H1 (cell line): Measurements from ENCODE around the gene C11orf42. TPM values are rescaled to one million over a fixed set of nuclear protein-coding genes. Genes with fewer than 3 reads are reported as not detected.

Source experiments
- CTCF ChIA-PET: fragments of 300-600 bp; sonication (Branson Sonifier 250); formaldehyde crosslinking; loops from one replicate; lab custom pipeline; 2021; ENCODE audit not compliant: partially characterized antibody; lab: Charles Lee
- POLR2A ChIA-PET: fragments of 300-600 bp; sonication (Branson Sonifier 250); formaldehyde crosslinking; loops from one replicate; lab custom pipeline; 2021; ENCODE audit warnings: inconsistent platforms; ENCODE audit not compliant: partially characterized antibody; lab: Charles Lee
- DNase-seq, 2 experiments: peaks; one replicate each; pipeline versions ENCODE4 v3.0.0 to v3.0.0-alpha.2; 2010 to 2022; ENCODE audit warnings: low spot score in 2 of 2, low read depth in 1 of 2, mixed read lengths in 1 of 2
- FAIRE-seq: peaks from 2 replicates; lab custom pipeline; 2011; peaks lifted over from hg19 to GRCh38; lab: Jason Lieb, UNC
- H2AFZ ChIP-seq: 2 replicates; pipeline ENCODE4 v1.8.1; 2012; ENCODE audit warnings: low read length, inconsistent platforms
- H2AK5ac ChIP-seq: 2 replicates; pipeline ENCODE4 v1.6.1; 2013; ENCODE audit warnings: low read depth, low read length
- H2BK120ac ChIP-seq: replicated peaks from 2 replicates; pipeline ENCODE3; 2013; ENCODE audit warnings: low read depth, low read length, inconsistent platforms
- H2BK12ac ChIP-seq: 2 replicates; pipeline ENCODE4 v1.6.1; 2013; ENCODE audit warnings: low read depth, low read length
- H2BK15ac ChIP-seq: 2 replicates; pipeline ENCODE4 v1.6.1; 2013; ENCODE audit warnings: low read length
- H2BK20ac ChIP-seq: 2 replicates; pipeline ENCODE4 v1.6.1; 2013; ENCODE audit warnings: low read length
- H2BK5ac ChIP-seq: 2 replicates; pipeline ENCODE4 v1.6.1; 2013; ENCODE audit warnings: low read depth, low read length
- H3K14ac ChIP-seq: 2 replicates; pipeline ENCODE4 v1.6.1; 2013; ENCODE audit warnings: inconsistent platforms; ENCODE audit not compliant: insufficient read length
- H3K18ac ChIP-seq: 2 replicates; pipeline ENCODE4 v1.6.1; 2013; ENCODE audit warnings: low read length; ENCODE audit errors: extremely low read depth
- H3K23ac ChIP-seq: 2 replicates; pipeline ENCODE4 v1.6.1; 2013; ENCODE audit warnings: inconsistent platforms; ENCODE audit not compliant: insufficient read length
- H3K23me2 ChIP-seq: 2 replicates; pipeline ENCODE4 v1.6.1; 2013; ENCODE audit warnings: low read depth, low read length
- H3K27ac ChIP-seq: 2 replicates; pipeline ENCODE4 v1.6.1; 2011; ENCODE audit warnings: low read depth, low read length, inconsistent platforms
- H3K27me3 ChIP-seq, 4 experiments: replicated peaks in 1 of 4; 1 replicate in 1 of 4; 2 replicates in 3 of 4; pipeline versions ENCODE4 v1.6.1 to v1.8.1; 2011 to 2013; ENCODE audit warnings: low read length in 3 of 4, mild to moderate bottlenecking in 3 of 4, inconsistent platforms in 2 of 4, mixed read lengths in 2 of 4, moderate library complexity in 1 of 4; ENCODE audit not compliant: control insufficient read depth in 3 of 4, insufficient read depth in 3 of 4; ENCODE audit errors: extremely low read depth in 1 of 4
- H3K36me3 ChIP-seq, 4 experiments: 2 replicates each; pipeline versions ENCODE4 v1.6.1 to v1.8.1; 2011 to 2013; ENCODE audit warnings: mild to moderate bottlenecking in 4 of 4, low read length in 3 of 4, moderate library complexity in 2 of 4, control low read depth in 1 of 4, inconsistent platforms in 1 of 4; ENCODE audit not compliant: insufficient read depth in 4 of 4, control insufficient read depth in 2 of 4
- H3K4ac ChIP-seq: replicated peaks from 2 replicates; pipeline ENCODE3; 2013; ENCODE audit warnings: low read length, low read depth, mixed read lengths, inconsistent platforms; ENCODE audit not compliant: insufficient read length
- H3K4me1 ChIP-seq, 4 experiments: replicated peaks in 1 of 4; 1 replicate in 1 of 4; 2 replicates in 3 of 4; pipeline versions ENCODE4 v1.6.1 to v1.8.1; 2011 to 2013; ENCODE audit warnings: low read length in 3 of 4, inconsistent platforms in 2 of 4, mixed read lengths in 1 of 4; ENCODE audit not compliant: insufficient read depth in 4 of 4, control insufficient read depth in 3 of 4
- H3K4me2 ChIP-seq, 2 experiments: 2 replicates each; pipeline versions ENCODE4 v1.6.1 to v1.8.1; 2011 to 2013; ENCODE audit warnings: low read depth in 2 of 2, low read length in 2 of 2, control low read depth in 1 of 2, inconsistent platforms in 1 of 2, mild to moderate bottlenecking in 1 of 2; ENCODE audit not compliant: insufficient read depth in 1 of 2
- H3K4me3 ChIP-seq, 4 experiments: fragments of 200-600, 300-600 bp in 1 of 4; sonication (generic), shearing (Covaris generic), sonication (Bioruptor Twin) in 1 of 4; 2 replicates each; pipeline versions ENCODE4 v1.5.1 to v1.8.1; 2011 to 2016; ENCODE audit warnings: low read length in 4 of 4, low read depth in 3 of 4, control low read depth in 2 of 4, inconsistent platforms in 2 of 4, mild to moderate bottlenecking in 2 of 4, mixed read lengths in 1 of 4, moderate library complexity in 1 of 4; ENCODE audit not compliant: insufficient read depth in 2 of 4; ENCODE audit errors: extremely low read depth in 1 of 4
- H3K56ac ChIP-seq: replicated peaks from 2 replicates; pipeline ENCODE3; 2013; ENCODE audit warnings: low read depth, mild to moderate bottlenecking, mixed read lengths, low read length, inconsistent platforms; ENCODE audit not compliant: insufficient read length
- H3K79me1 ChIP-seq: 2 replicates; pipeline ENCODE4 v1.6.1; 2013; ENCODE audit warnings: low read depth, low read length, control low read depth
- H3K79me2 ChIP-seq, 2 experiments: 2 replicates each; pipeline versions ENCODE4 v1.6.1 to v1.8.1; 2012 to 2013; ENCODE audit warnings: low read length in 2 of 2, mild to moderate bottlenecking in 2 of 2, inconsistent platforms in 1 of 2; ENCODE audit not compliant: insufficient read depth in 2 of 2, control insufficient read depth in 1 of 2
- H3K9ac ChIP-seq, 4 experiments: replicated peaks in 1 of 4; 1 replicate in 1 of 4; 2 replicates in 3 of 4; pipeline versions ENCODE4 v1.6.1 to v1.8.1; 2011 to 2013; ENCODE audit warnings: low read depth in 3 of 4, low read length in 3 of 4, control low read depth in 2 of 4, mild to moderate bottlenecking in 2 of 4, moderate library complexity in 2 of 4, inconsistent platforms in 1 of 4; ENCODE audit errors: extremely low read depth in 1 of 4
- H3K9me3 ChIP-seq, 2 experiments: 2 replicates each; pipeline versions ENCODE4 v1.6.1 to v1.8.1; 2012 to 2013; ENCODE audit warnings: mild to moderate bottlenecking in 2 of 2, moderate library complexity in 2 of 2, control low read depth in 1 of 2, inconsistent platforms in 1 of 2, low read depth in 1 of 2, low read length in 1 of 2, mixed read lengths in 1 of 2; ENCODE audit not compliant: insufficient read depth in 2 of 2
- H4K20me1 ChIP-seq, 2 experiments: replicated peaks in 1 of 2; 2 replicates each; pipeline versions ENCODE3 to v1.8.1; 2011 to 2013; ENCODE audit warnings: inconsistent platforms in 2 of 2, low read length in 2 of 2, mild to moderate bottlenecking in 1 of 2; ENCODE audit not compliant: insufficient read depth in 2 of 2, control insufficient read depth in 1 of 2
- H4K5ac ChIP-seq: 2 replicates; pipeline ENCODE4 v1.6.1; 2013; ENCODE audit warnings: low read length, low read depth, mixed read lengths, inconsistent platforms; ENCODE audit not compliant: insufficient read length
- H4K8ac ChIP-seq: 2 replicates; pipeline ENCODE4 v1.8.0; 2013; ENCODE audit warnings: mild to moderate bottlenecking, moderate library complexity, low read length, inconsistent platforms; ENCODE audit not compliant: insufficient read depth; ENCODE audit errors: extremely low read depth
- H4K91ac ChIP-seq: replicated peaks from 2 replicates; pipeline ENCODE3; 2013; ENCODE audit warnings: low read length, mixed read lengths, inconsistent platforms; ENCODE audit not compliant: insufficient read length
- BCL11A ChIP-seq, 2 experiments: IDR thresholded peaks; one replicate each; pipeline ENCODE4 v1.6.1; 2011; ENCODE audit warnings: low read depth in 2 of 2, low read length in 2 of 2, mild to moderate bottlenecking in 2 of 2
- CHD1 ChIP-seq: IDR thresholded peaks from 2 replicates; pipeline ENCODE4 v1.6.1; 2012; ENCODE audit warnings: low read depth, low read length, improper control_type of control experiment
- EGR1 ChIP-seq: IDR thresholded peaks from 2 replicates; pipeline ENCODE4 v1.6.1; 2011; ENCODE audit warnings: low read depth, low read length, borderline replicate concordance
- GTF2F1 ChIP-seq: IDR thresholded peaks from 2 replicates; pipeline ENCODE4 v1.6.1; 2012; ENCODE audit warnings: low read depth, low read length, improper control_type of control experiment, borderline replicate concordance
- HDAC6 ChIP-seq: IDR thresholded peaks from one replicate; pipeline ENCODE4 v1.7.1; 2012; ENCODE audit warnings: low read depth, mild to moderate bottlenecking, inconsistent platforms, low read length, moderate library complexity
- JUN ChIP-seq: IDR thresholded peaks from 2 replicates; pipeline ENCODE4 v1.6.1; 2011; ENCODE audit warnings: low read depth, mild to moderate bottlenecking, improper control_type of control experiment, low read length
- JUND ChIP-seq: IDR thresholded peaks from 2 replicates; pipeline ENCODE4 v1.6.1; 2011; ENCODE audit warnings: mild to moderate bottlenecking, improper control_type of control experiment, low read length
- POU5F1 ChIP-seq: IDR thresholded peaks from 2 replicates; pipeline ENCODE4 v1.6.1; 2011; ENCODE audit warnings: low read depth, mild to moderate bottlenecking, low read length, moderate library complexity
- RXRA ChIP-seq: IDR thresholded peaks from 2 replicates; pipeline ENCODE4 v1.6.1; 2011; ENCODE audit warnings: low read depth, mild to moderate bottlenecking, low read length, moderate library complexity; ENCODE audit not compliant: insufficient read depth
- SAP30 ChIP-seq: fragments of 300-600 bp; sonication (generic); IDR thresholded peaks from 2 replicates; pipeline ENCODE4 v1.7.1; 2012; ENCODE audit warnings: low read length, moderate library complexity, mild to moderate bottlenecking, inconsistent platforms; ENCODE audit not compliant: insufficient read depth, insufficient replicate concordance
- SIRT6 ChIP-seq: IDR thresholded peaks from one replicate; pipeline ENCODE4 v1.7.1; 2012; ENCODE audit warnings: low read length, inconsistent platforms
- SUZ12 ChIP-seq: fragments of 200-600 bp; sonication (generic); IDR thresholded peaks from 2 replicates; pipeline ENCODE4 v1.6.1; 2012; ENCODE audit warnings: mild to moderate bottlenecking, inconsistent platforms, low read length, moderate library complexity, mixed read lengths
- TCF12 ChIP-seq: IDR thresholded peaks from 2 replicates; pipeline ENCODE4 v1.6.1; 2011; ENCODE audit warnings: low read depth, mild to moderate bottlenecking, low read length
- WGBS, 2 experiments: shearing (Covaris generic) in 1 of 2; methylation state at CpG; one replicate each; pipeline versions ENCODE4 v1.1.6 to v1.1.7; 2013 to 2015; ENCODE audit warnings: low lambda C conversion rate in 2 of 2, mixed read lengths in 2 of 2, inconsistent platforms in 1 of 2, low coverage in 1 of 2, missing lambda C conversion rate in 1 of 2; ENCODE audit not compliant: insufficient replicate concordance in 2 of 2, insufficient coverage in 1 of 2, insufficient read length in 1 of 2; ENCODE audit errors: extremely low coverage in 1 of 2, missing lambda C conversion rate in 1 of 2; 5-methylcytosine and 5-hydroxymethylcytosine counted together
- polyA plus RNA-seq, 7 experiments: library from polyadenylated mRNA; depleted of rRNA in 3 of 7; stranded (reverse) in 5 of 7; unstranded in 2 of 7; fragments of >200 nt in 5 of 7; fragments of 200-250 nt in 2 of 7; gene quantifications; 1 replicate in 5 of 7; 2 replicates in 1 of 7; 4 replicates in 1 of 7; pipeline versions ENCODE4 v1.2.1 to v1.2.3, GENCODE V29; 2011 to 2013; ENCODE audit warnings: missing spikeins in 2 of 7, mixed read lengths in 2 of 7
- total RNA-seq: library from RNA; stranded (reverse); fragmentation: NEBNext Ultra II Directional; extraction: Animal tissue kit (Norgen Biotek cat#: 25700); gene quantifications from 2 replicates; pipeline ENCODE4 v1.2.1, GENCODE V29; 2021

C11orf42 gene
- total and polyA plus RNA-seq, 2 of the 8 experiments (the other 6 are each of a cell fraction or from before 2014, with no cell fraction given), result not detected

DNA sequence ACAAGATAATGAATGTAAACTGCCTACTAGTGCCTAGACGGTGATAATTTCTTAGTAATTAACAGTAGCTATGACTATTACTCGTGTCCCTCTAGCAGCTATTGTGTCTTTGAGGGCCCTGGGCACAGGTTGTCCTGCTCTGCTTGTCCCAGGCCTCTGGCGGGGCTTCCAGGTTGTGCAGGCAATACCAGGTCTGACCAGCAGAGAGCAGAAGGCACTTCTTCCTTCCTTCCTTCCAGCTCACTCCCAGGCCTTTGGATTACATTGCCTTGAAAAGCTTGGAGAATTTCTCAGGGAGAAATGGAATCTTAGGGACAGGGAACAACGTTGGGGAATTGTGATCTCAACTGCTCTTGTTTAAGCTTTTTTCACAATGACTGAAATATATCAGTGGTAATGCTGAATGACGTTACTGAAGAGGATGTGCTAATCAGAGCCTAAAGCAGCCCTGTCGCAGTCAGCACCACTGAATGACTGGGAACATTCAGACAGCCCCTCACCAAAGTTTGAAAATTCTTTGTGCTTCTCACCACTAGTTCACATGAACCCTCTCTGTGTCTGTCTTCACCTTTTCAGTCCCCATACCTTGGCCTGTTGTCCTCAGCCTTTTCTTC lies 45.9 kb downstream of the C11orf42 start:
- FAIRE-seq, result peak; percentile 87
- H3K27me3 ChIP-seq, result peaks cover 0 to 3% (median under 1%) of the 10 kb centered on the region in 4 experiments; a peak in 1 of 7 replicates
- H3K23ac ChIP-seq, result no peak overlapping the region
- no peak overlapping the region for H3K4me3 ChIP-seq
- no peaks in the 10 kb centered on the region for H4K20me1 ChIP-seq
- no peaks in the 10 kb centered on the region for H3K23me2 ChIP-seq
- no peak overlapping the region for H2BK20ac ChIP-seq
- peak; percentile 64 to 90 for DNase-seq
- no peak overlapping the region for H3K18ac ChIP-seq
- no peak overlapping the region for H2BK120ac ChIP-seq
- H4K5ac ChIP-seq, result no peak overlapping the region
- H2BK12ac ChIP-seq, result no peak overlapping the region
- H3K56ac ChIP-seq, result no peak overlapping the region
- H3K4ac ChIP-seq, result no peak overlapping the region
- CTCF ChIA-PET, result interaction anchor here (0.6 to 14.4 kb wide), 49 partner anchors 10 to 638 kb away, joined by 3 to 166 read pairs (median 5); partner anchors contain the start of genes C11orf42, CAVIN3, CCKBR and CNGA4
- no peak overlapping the region for H3K9ac ChIP-seq
- H2AK5ac ChIP-seq, result no peak overlapping the region
- no peaks in the 10 kb centered on the region for H3K9me3 ChIP-seq
- no peaks in the 10 kb centered on the region for H3K4me1 ChIP-seq
- H3K4me2 ChIP-seq, result no peak overlapping the region
- no peak overlapping the region for H4K8ac ChIP-seq
- H3K14ac ChIP-seq, result no peak overlapping the region
- no peaks in the 10 kb centered on the region for H3K36me3 ChIP-seq
- H3K79me2 ChIP-seq, result no peaks in the 10 kb centered on the region
- no peak overlapping the region for H4K91ac ChIP-seq
- no peak overlapping the region for H2BK15ac ChIP-seq
- peak overlapping the region; percentile 0; the same call in 1 of the 2 replicates for H2AFZ ChIP-seq
- H3K27ac ChIP-seq, result no peak overlapping the region
- 40% methylated on average over 6 of the region's 6 CpGs; no CpG with 5 or more reads in 1 of the 2 experiments for WGBS, 2 experiments
- H3K79me1 ChIP-seq, result no peaks in the 10 kb centered on the region
- POLR2A ChIA-PET, result interaction anchor here (1.1 to 1.5 kb wide), 3 partner anchors 47 to 72 kb away, joined by 3 read pairs; no protein-coding TSS in a partner anchor
- H2BK5ac ChIP-seq, result no peak overlapping the region
- TF ChIP-seq SIRT6, result no peak
- TF ChIP-seq CHD1, result no peak
- no peak for TF ChIP-seq RXRA
- no peak for TF ChIP-seq SAP30
- TF ChIP-seq BCL11A (IDR thresholded peaks at IDR 0.05; ENCODE audit: low read depth in 2 of 2, low read length in 2 of 2), result no peak
- TF ChIP-seq HDAC6, result no peak
- no peak for TF ChIP-seq SUZ12
- TF ChIP-seq POU5F1, result no peak
- no peak for TF ChIP-seq TCF12
- TF ChIP-seq JUND, result 0 out of 2 replicates have a peak, but pooled peaks have one; percentile 14
- TF ChIP-seq EGR1, result no peak
- TF ChIP-seq GTF2F1, result no peak
- no peak for TF ChIP-seq JUN
